Osteocyte (in vitro differentiated cells): ENCODE results near the gene CXXC5. TPM values are rescaled to one million over a fixed set of nuclear protein-coding genes. Genes with fewer than 3 reads are reported as not detected.

ENCODE experiments used
- DNase-seq: peaks from one replicate; pipeline ENCODE4 v3.0.0; 2021; ENCODE audit warnings: mixed read lengths; ENCODE audit not compliant: unreplicated experiment; ENCODE audit errors: extremely low spot score
- H3K27ac Mint-ChIP-seq: one replicate; pipeline ENCODE4 v1.8.0; 2021; ENCODE audit warnings: mild to moderate bottlenecking, mixed read lengths; ENCODE audit not compliant: unreplicated experiment
- H3K27me3 Mint-ChIP-seq: one replicate; pipeline ENCODE4 v1.8.0; 2021; ENCODE audit warnings: mixed read lengths; ENCODE audit not compliant: unreplicated experiment
- H3K36me3 Mint-ChIP-seq: one replicate; pipeline ENCODE4 v1.8.0; 2021; ENCODE audit warnings: mixed read lengths; ENCODE audit not compliant: unreplicated experiment
- H3K4me1 Mint-ChIP-seq: one replicate; pipeline ENCODE4 v1.8.0; 2021; ENCODE audit warnings: mixed read lengths; ENCODE audit not compliant: unreplicated experiment
- H3K4me3 Mint-ChIP-seq: one replicate; pipeline ENCODE4 v1.8.0; 2021; ENCODE audit warnings: mild to moderate bottlenecking, moderate library complexity, mixed read lengths; ENCODE audit not compliant: unreplicated experiment
- H3K9me3 Mint-ChIP-seq: one replicate; pipeline ENCODE4 v1.8.0; 2021; ENCODE audit warnings: mixed read lengths; ENCODE audit not compliant: unreplicated experiment
- CTCF ChIP-seq: fragments of 200-600 bp; sonication (generic); IDR thresholded peaks from 2 replicates; pipeline ENCODE4 v1.5.0; 2021; ENCODE audit warnings: antibody characterized with exemption, mild to moderate bottlenecking, moderate library complexity
- total RNA-seq: library from RNA; stranded (reverse); gene quantifications from 2 replicates; pipeline ENCODE4 v1.2.1, GENCODE V29; 2021

CXXC5 gene
- total RNA-seq, 1 donor from 2014 or later, result 259 TPM

DNA sequence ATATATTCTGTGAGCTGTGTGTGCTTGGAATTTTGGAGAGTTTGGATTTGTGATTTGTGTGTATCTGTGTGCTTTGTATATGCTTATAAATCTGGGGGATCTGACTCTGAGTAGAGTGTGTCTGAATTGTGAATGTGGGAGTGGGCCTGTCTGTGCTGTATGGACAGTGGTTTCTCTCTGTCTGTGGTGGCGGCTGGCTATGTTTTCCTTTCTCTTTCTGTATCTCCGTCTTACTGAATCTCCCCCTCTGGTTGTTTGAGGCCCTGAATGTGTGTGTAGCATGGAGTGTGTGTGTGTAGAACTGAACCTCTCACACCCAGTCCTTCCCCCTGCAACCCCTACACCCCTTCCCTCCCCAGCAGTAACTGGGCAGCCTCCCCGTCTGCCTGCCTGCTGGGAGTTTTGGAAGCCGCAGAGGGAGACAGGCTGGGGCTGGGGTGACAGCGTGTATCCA lies 4.7 kb downstream of the CXXC5 start:
- no peaks in the 10 kb centered on the region for H3K9me3 Mint-ChIP-seq
- no peak for TF ChIP-seq CTCF
- peak overlapping the region; percentile 99 for H3K4me3 Mint-ChIP-seq
- H3K36me3 Mint-ChIP-seq, result peaks cover 12% of the 10 kb centered on the region
- peak overlapping the region; percentile 95 for H3K27ac Mint-ChIP-seq
- H3K27me3 Mint-ChIP-seq, result no peaks in the 10 kb centered on the region
- no peak for DNase-seq
- peaks cover 63% of the 10 kb centered on the region for H3K4me1 Mint-ChIP-seq

DNA sequence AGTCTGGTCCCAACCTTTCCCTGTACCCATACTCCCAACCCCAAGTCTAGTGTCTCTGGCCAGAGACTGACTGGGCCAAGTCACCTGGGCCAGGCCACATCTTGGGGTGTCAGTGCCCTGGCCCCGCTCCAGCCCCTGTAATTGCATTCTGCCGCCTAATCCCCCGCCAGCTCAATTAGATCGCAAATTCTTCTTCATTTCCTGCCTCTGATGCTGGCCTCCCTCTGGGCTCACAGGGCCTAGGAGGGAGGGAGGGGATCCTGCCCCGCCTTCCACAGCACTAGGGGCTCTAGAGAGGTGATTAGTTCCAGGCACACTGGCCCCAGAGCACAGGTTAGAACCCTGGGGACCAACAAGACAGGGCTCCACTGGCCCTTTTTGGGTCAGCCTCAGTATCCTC lies 5.5 kb downstream of the CXXC5 start:
- Mint-ChIP-seq H3K4me1 (peaks cover 70% of the 10 kb centered on the region), H3K27me3 (no peaks in the 10 kb centered on the region), H3K27ac (peak overlapping the region; percentile 95), H3K9me3 (no peaks in the 10 kb centered on the region), H3K36me3 (peaks cover 12% of the 10 kb centered on the region), H3K4me3 (peak overlapping the region; percentile 99)
- no peak for DNase-seq
- no peak for TF ChIP-seq CTCF

- H3K27ac Mint-ChIP-seq, result peak overlapping the region; percentile 95
- H3K36me3 Mint-ChIP-seq, result peaks cover 10% of the 10 kb centered on the region
- TF ChIP-seq CTCF, result no peak
- H3K4me1 Mint-ChIP-seq, result peaks cover 78% of the 10 kb centered on the region
- H3K27me3 Mint-ChIP-seq, result no peaks in the 10 kb centered on the region
- DNase-seq, result no peak
- H3K9me3 Mint-ChIP-seq, result no peaks in the 10 kb centered on the region
- peak overlapping the region; percentile 99 for H3K4me3 Mint-ChIP-seq
Measured at GRCh38 chr5:139654464-139654863, 6.3 kb downstream of the CXXC5 start.

DNA sequence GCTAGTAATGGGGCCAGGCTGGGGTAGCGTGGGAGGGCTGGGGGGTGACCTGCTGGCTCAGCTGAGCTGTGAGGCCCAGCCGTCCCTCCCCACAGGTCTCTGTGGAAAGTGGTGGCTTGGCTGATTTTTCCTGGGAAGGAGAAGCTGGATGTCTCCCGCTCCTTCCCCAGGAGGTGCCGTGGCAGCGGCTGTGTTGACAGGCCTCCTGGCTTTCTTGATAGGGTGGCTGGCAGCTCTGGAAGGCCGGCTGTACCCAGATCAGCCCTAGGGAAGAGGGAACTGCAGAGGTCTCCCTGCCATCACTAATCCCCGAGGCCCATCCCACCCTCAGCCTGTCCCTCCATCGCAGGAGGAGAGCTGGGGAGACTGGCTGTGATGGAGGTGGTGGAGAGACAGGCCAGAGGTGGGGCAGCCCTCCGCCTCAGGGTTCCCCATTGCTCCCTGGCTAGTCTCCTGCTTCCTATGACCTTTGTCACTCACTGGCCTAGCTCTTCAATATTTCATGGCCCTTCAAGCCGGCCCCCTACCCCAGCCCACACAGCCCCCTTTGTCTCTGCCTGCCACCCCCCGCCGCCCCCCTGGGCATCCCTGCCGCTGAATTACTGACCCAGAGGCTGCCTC lies 6.8 kb downstream of the CXXC5 start:
- Mint-ChIP-seq H3K4me1 (peaks cover 81% of the 10 kb centered on the region), H3K4me3 (peak overlapping the region; percentile 99), H3K9me3 (no peaks in the 10 kb centered on the region), H3K27ac (peak overlapping the region; percentile 95), H3K27me3 (no peaks in the 10 kb centered on the region), H3K36me3 (peaks cover 4% of the 10 kb centered on the region)
- DNase-seq, result no peak
- no peak for TF ChIP-seq CTCF

DNA sequence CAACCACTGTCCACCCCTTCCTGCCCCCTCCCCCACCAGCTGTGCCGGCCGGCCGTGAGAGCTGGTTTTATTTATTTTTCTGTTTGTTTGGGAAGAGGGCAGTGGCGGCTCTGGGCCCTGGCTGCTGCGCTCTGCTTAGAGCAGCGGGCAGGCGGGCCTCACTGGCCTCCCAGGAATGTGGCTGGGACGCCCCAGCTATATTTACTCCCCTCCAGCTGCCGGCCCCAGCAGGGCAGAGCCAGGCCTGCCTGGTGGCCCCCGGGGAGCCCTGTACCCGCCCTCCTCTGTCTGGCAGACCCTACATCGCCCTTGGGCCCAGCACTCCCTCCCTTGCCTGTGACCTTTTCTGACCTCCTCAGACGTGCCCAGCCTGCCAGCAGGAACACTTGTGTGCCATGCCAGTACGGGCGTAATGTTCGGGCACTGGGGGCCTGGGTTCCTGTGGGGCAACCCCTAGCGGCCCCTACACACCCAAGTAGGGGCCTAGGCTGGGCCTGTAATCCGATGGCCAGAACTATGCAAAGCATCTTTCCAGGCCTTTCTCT lies 7.7 kb downstream of the CXXC5 start:
- Mint-ChIP-seq H3K4me3 (peak overlapping the region; percentile 99), H3K4me1 (peaks cover 87% of the 10 kb centered on the region), H3K27ac (peak overlapping the region; percentile 95), H3K27me3 (no peaks in the 10 kb centered on the region), H3K9me3 (no peaks in the 10 kb centered on the region), H3K36me3 (peaks cover 4% of the 10 kb centered on the region)
- no peak for TF ChIP-seq CTCF
- DNase-seq, result peak; percentile 95
